Skeletal muscle tissue (tissue), 4 donors: Measurements from ENCODE around the gene MINDY3. TPM values are rescaled to one million over a fixed set of nuclear protein-coding genes. Genes with fewer than 3 reads are reported as not detected.
"Not testable (repeated sequence)": the region's sequence is repeated elsewhere in the genome, so short reads cannot be mapped to it uniquely, and the experiment has no call there.

Experiments
- H3K27ac ChIP-seq: one replicate; pipeline ENCODE4 v1.7.0; 2013; ENCODE audit warnings: mild to moderate bottlenecking, low read depth, low read length, inconsistent platforms
- H3K27me3 ChIP-seq, 3 donors: one replicate each; pipeline ENCODE4 v1.7.0; 2013; ENCODE audit warnings: low read length in 3 of 3; ENCODE audit not compliant: control insufficient read depth in 3 of 3, insufficient read depth in 3 of 3
- H3K36me3 ChIP-seq, 3 donors: one replicate each; pipeline ENCODE4 v1.7.0; 2013; ENCODE audit warnings: low read length in 3 of 3; ENCODE audit not compliant: control insufficient read depth in 3 of 3, insufficient read depth in 3 of 3
- H3K4me1 ChIP-seq, 3 donors: one replicate each; pipeline ENCODE4 v1.7.0; 2013; ENCODE audit warnings: low read length in 3 of 3, mild to moderate bottlenecking in 3 of 3; ENCODE audit not compliant: control insufficient read depth in 3 of 3, insufficient read depth in 3 of 3
- H3K4me3 ChIP-seq, 3 donors: one replicate each; pipeline ENCODE4 v1.7.0; 2013; ENCODE audit warnings: low read length in 3 of 3
- H3K9ac ChIP-seq, 3 donors: one replicate each; pipeline ENCODE4 v1.7.0; 2013; ENCODE audit warnings: low read length in 3 of 3, mild to moderate bottlenecking in 3 of 3, moderate library complexity in 2 of 3, low read depth in 1 of 3
- H3K9me3 ChIP-seq, 3 donors: one replicate each; pipeline ENCODE4 v1.7.0; 2013; ENCODE audit warnings: low read length in 3 of 3; ENCODE audit not compliant: control insufficient read depth in 3 of 3
- total RNA-seq: library from RNA; depleted of rRNA; stranded (reverse); fragments of >200 nt; gene quantifications from one replicate; pipeline ENCODE4 v1.2.3, GENCODE V29; 2014
- donor health status: Osteomylitis.

Gene MINDY3
- total RNA-seq, 1 donor from 2014 or later: 71.5 TPM

DNA sequence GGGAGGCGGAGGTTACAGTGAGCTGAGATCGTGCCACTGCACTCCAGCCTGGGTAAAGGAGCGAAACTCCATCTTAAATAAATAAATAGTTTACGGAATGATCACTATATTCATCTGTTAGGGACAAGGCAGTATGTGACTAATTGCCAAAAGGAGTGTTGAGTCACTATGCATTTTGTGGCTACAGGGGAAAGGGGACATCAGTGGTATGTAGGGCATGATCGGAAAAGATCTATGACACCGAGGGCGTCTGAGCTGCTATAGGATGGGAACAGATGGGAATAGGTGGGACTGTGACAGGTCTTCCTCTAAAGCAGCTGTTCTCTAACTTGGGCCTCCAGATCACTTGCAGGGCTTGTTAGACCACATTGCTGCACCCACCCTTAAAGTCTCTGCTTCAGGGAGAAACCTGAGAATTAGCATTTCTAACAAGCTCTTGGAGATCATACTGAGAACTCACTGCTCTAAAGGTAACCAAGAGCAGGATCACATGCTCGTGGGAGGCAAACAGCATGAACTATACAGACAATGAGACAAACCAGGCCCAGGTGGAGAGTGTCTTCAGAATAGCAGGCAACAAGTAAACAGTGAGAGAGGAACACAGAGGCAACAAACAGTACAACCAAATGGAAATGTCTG lies 75.5 kb downstream of the MINDY3 start:
- Histone ChIP-seq H3K27ac (no peak overlapping the region), H3K27me3 (no peaks in the 10 kb centered on the region), H3K4me1 (peaks cover 0 to 5% (median 0%) of the 10 kb centered on the region in 3 donors), H3K36me3 (peaks cover 2 to 14% (median 11%) of the 10 kb centered on the region in 3 donors), H3K9ac (no peak overlapping the region), H3K4me3 (no peak overlapping the region), H3K9me3 (no peaks in the 10 kb centered on the region)

GRCh38 chr10:15783941-15784636 lies 76.2 kb downstream of the MINDY3 start:
- no peaks in the 10 kb centered on the region for H3K27me3 ChIP-seq
- peaks cover 0 to 5% (median 0%) of the 10 kb centered on the region in 3 donors for H3K4me1 ChIP-seq
- H3K4me3 ChIP-seq: no peak overlapping the region
- H3K27ac ChIP-seq: no peak overlapping the region
- H3K9ac ChIP-seq: no peak overlapping the region
- H3K36me3 ChIP-seq: peaks cover 2 to 14% (median 11%) of the 10 kb centered on the region in 3 donors
- no peaks in the 10 kb centered on the region for H3K9me3 ChIP-seq

- no peaks in the 10 kb centered on the region for H3K27me3 ChIP-seq
- H3K4me3 ChIP-seq: no peak overlapping the region
- H3K9me3 ChIP-seq: no peaks in the 10 kb centered on the region
- H3K36me3 ChIP-seq: peaks cover 2 to 18% (median 16%) of the 10 kb centered on the region in 3 donors
- peaks cover 0 to 5% (median 0%) of the 10 kb centered on the region in 3 donors for H3K4me1 ChIP-seq
- no peak overlapping the region for H3K9ac ChIP-seq
- H3K27ac ChIP-seq: no peak overlapping the region
These were observed 77.5 kb downstream of the MINDY3 start for GRCh38 chr10:15782851-15783250.

- H3K27ac ChIP-seq: no peak overlapping the region
- H3K9me3 ChIP-seq: no peaks in the 10 kb centered on the region
- no peaks in the 10 kb centered on the region for H3K27me3 ChIP-seq
- H3K9ac ChIP-seq: no peak overlapping the region
- H3K36me3 ChIP-seq: peaks cover 5 to 16% (median 15%) of the 10 kb centered on the region in 3 donors
- H3K4me3 ChIP-seq: no peak overlapping the region
- H3K4me1 ChIP-seq: peaks cover 0 to 5% (median 0%) of the 10 kb centered on the region in 3 donors
These were observed 78.8 kb downstream of the MINDY3 start for GRCh38 chr10:15781381-15781960.

DNA sequence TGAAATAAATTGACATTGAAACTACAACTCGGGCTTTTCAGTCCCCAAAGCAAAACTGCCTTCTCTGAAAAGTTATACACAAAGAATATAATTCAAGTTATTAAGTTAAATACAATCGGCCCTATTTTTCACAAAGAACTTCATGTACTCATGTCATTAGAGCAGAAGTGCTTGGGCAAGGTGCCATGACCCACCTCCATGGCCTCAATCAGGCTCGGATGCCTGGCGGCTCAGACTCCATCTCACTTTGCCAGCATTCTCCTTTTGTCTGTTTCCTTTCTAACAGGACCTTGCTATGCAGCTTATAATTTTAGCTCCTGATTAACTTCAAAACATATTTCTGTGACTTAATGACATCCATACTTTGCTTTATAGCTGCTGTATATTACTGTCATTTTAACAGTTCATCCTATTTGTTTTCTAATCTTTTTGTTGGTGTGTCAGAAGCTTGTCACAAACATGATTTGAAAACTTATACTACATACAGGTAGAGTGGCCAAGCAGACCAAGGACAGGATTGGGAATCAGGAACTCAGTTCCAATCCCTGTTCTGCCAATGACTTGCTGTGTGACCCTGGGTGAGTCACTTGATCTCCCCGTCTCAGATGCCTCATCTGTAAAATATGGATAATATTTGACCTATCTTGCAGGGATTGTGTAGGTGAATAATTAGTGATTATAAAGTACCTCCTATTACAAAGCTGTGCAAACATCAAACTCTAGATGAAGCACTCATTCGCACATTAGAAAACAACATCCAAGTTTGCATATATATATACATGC lies 79.8 kb downstream of the MINDY3 start:
- H3K36me3 ChIP-seq: peaks cover 2 to 15% (median 11%) of the 10 kb centered on the region in 3 donors
- no peak overlapping the region for H3K4me3 ChIP-seq
- no peak overlapping the region for H3K9ac ChIP-seq
- H3K27me3 ChIP-seq: no peaks in the 10 kb centered on the region
- H3K9me3 ChIP-seq: no peaks in the 10 kb centered on the region
- no peak overlapping the region for H3K27ac ChIP-seq
- H3K4me1 ChIP-seq: peaks cover 0 to 5% (median 0%) of the 10 kb centered on the region in 3 donors

- no peaks in the 10 kb centered on the region for H3K27me3 ChIP-seq
- no peak overlapping the region for H3K27ac ChIP-seq
- no peaks in the 10 kb centered on the region for H3K9me3 ChIP-seq
- H3K4me3 ChIP-seq: no peak overlapping the region
- H3K9ac ChIP-seq: no peak overlapping the region
- peaks cover 0 to 2% (median 0%) of the 10 kb centered on the region in 3 donors for H3K4me1 ChIP-seq
- H3K36me3 ChIP-seq: peaks cover 2 to 7% (median 6%) of the 10 kb centered on the region in 3 donors
These were observed 84.8 kb downstream of the MINDY3 start for GRCh38 chr10:15775513-15775912.

DNA sequence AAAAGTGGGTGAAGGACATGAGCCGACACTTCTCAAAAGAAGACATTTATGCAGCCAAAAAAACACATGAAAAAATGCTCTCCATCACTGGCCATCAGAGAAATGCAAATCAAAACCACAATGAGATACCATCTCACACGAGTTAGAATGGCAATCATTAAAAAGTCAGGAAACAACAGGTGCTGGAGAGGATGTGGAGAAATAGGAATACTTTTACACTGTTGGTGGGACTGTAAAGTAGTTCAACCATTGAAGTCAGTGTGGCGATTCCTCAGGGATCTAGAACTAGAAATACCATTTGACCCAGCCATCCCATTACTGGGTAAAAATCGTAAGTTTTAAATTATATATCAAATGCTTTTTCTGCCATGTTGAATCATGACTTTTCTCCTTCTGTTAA lies 85.8 kb downstream of the MINDY3 start:
- H3K27ac ChIP-seq, H3K9me3 ChIP-seq, H3K9ac ChIP-seq, H3K36me3 ChIP-seq, H3K4me3 ChIP-seq, H3K4me1 ChIP-seq, H3K27me3 ChIP-seq: not testable (repeated sequence)

- H3K9ac ChIP-seq: no peak overlapping the region
- H3K4me1 ChIP-seq: peaks cover 0 to 4% (median 4%) of the 10 kb centered on the region in 3 donors
- H3K27ac ChIP-seq: no peak overlapping the region
- H3K36me3 ChIP-seq: no peaks in the 10 kb centered on the region
- H3K27me3 ChIP-seq: no peaks in the 10 kb centered on the region
- H3K4me3 ChIP-seq: no peak overlapping the region
- H3K9me3 ChIP-seq: no peaks in the 10 kb centered on the region
These were observed 95.3 kb downstream of the MINDY3 start for GRCh38 chr10:15764892-15765454.

DNA sequence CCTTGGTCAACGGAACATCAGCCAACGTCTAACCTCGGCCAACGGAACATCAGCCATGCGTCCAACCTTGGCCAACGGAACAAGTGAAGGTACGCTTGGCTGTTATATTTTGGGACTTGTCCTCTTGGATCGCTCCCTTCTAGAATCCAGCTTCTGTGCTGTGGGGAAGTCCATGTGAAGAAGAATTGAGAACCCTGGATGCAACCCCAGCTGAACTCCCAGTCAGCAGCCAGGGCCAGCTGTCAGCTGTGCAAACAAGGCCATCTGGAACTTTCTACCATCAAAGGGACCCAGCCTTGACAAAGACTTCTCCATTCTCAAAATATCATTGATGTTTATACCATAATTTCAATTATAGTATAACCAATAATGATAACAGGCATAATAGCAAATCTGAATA lies 97.3 kb downstream of the MINDY3 start:
- Histone ChIP-seq H3K27ac (no peak overlapping the region), H3K9me3 (no peaks in the 10 kb centered on the region), H3K9ac (no peak overlapping the region), H3K36me3 (no peaks in the 10 kb centered on the region), H3K4me3 (no peak overlapping the region), H3K27me3 (no peaks in the 10 kb centered on the region), H3K4me1 (peaks cover 0 to 4% (median 4%) of the 10 kb centered on the region in 3 donors)
